ENCODE data around the gene TNRC18. TPM values are rescaled to one million over a fixed set of nuclear protein-coding genes. Genes with fewer than 3 reads are reported as not detected.

TNRC18 gene
- total RNA-seq, 2 experiments from 2014 or later, result 12.2 to 64.2 TPM

- Histone ChIP-seq H3K27ac (ENCODE audit: low read depth, low read length, poor library complexity, severe bottlenecking) (no peak overlapping the region), H3K79me2 (ENCODE audit: insufficient read depth, low read depth, low read length) (no peaks in the 10 kb centered on the region), H3K4me3 (ENCODE audit: low read depth, low read length, poor library complexity, severe bottlenecking) (no peak overlapping the region), H2AFZ (ENCODE audit: low read length) (no peak overlapping the region), H3K4me2 (ENCODE audit: low read length) (no peak overlapping the region), H3K9me2 (ENCODE audit: insufficient read depth, low read length) (no peaks in the 10 kb centered on the region), H4K20me1 (ENCODE audit: insufficient read depth, low read length) (no peaks in the 10 kb centered on the region), H3K4me1 (ENCODE audit: insufficient read depth, low read length, poor library complexity, severe bottlenecking) (peaks cover 5% of the 10 kb centered on the region), H3K9me3 (ENCODE audit: low read length) (no peaks in the 10 kb centered on the region), H3K36me3 (ENCODE audit: insufficient read depth, low read length) (no peaks in the 10 kb centered on the region)
- ChIA-PET POLR2A (no interaction called here), CTCF (ENCODE audit: unreplicated experiment) (interaction anchor here (0.7 kb wide), 1 partner anchor 9 kb away, joined by 3 read pairs; no protein-coding TSS in a partner anchor)
- intact Hi-C loops (cut with micrococcal nuclease; ENCODE audit: unreplicated experiment), result no loop called here
- BruUV-seq (replicated peaks), result no TSS peak
- no peak for DNase-seq (ENCODE audit: low spot score)
- TF ChIP-seq CTCF (conservative IDR thresholded peaks at IDR 0.05; ENCODE audit: low read length) (no peak), EZH2phosphoT487 (IDR thresholded peaks at IDR 0.05; ENCODE audit: borderline replicate concordance, low read depth, low read length) (no peak)
These were observed 123.3 kb downstream of the TNRC18 start for GRCh38 chr7:5300366-5300765.

- no peak for TF ChIP-seq EZH2phosphoT487 (IDR thresholded peaks at IDR 0.05; ENCODE audit: borderline replicate concordance, low read depth, low read length)
- TF ChIP-seq CTCF (conservative IDR thresholded peaks at IDR 0.05; ENCODE audit: low read length), result no peak
- no TSS peak for BruUV-seq (replicated peaks)
- Histone ChIP-seq H3K4me2 (ENCODE audit: low read length) (peak overlapping the region; percentile 63), H3K36me3 (ENCODE audit: insufficient read depth, low read length) (no peaks in the 10 kb centered on the region), H3K4me3 (ENCODE audit: low read depth, low read length, poor library complexity, severe bottlenecking) (peak overlapping the region; percentile 57), H3K9me2 (ENCODE audit: insufficient read depth, low read length) (no peaks in the 10 kb centered on the region), H3K79me2 (ENCODE audit: insufficient read depth, low read depth, low read length) (no peaks in the 10 kb centered on the region), H4K20me1 (ENCODE audit: insufficient read depth, low read length) (no peaks in the 10 kb centered on the region), H3K4me1 (ENCODE audit: insufficient read depth, low read length, poor library complexity, severe bottlenecking) (peaks cover 5% of the 10 kb centered on the region), H3K9me3 (ENCODE audit: low read length) (no peaks in the 10 kb centered on the region), H2AFZ (ENCODE audit: low read length) (peak overlapping the region; percentile 58), H3K27ac (ENCODE audit: low read depth, low read length, poor library complexity, severe bottlenecking) (no peak overlapping the region)
- POLR2A ChIA-PET, result interaction anchor here (0.5 to 0.6 kb wide), 2 partner anchors 67 to 136 kb away, joined by 3 to 4 read pairs; no protein-coding TSS in a partner anchor
- intact Hi-C loops (cut with micrococcal nuclease; ENCODE audit: unreplicated experiment), result no loop called here
- peak; percentile 69 for DNase-seq (ENCODE audit: low spot score)
- CTCF ChIA-PET (ENCODE audit: unreplicated experiment), result no interaction called here
These were observed 126.9 kb downstream of the TNRC18 start for GRCh38 chr7:5296611-5297226.

GRCh38 chr7:5296015-5296610 is 127.5 kb downstream of the TNRC18 start:
- H3K9me2 ChIP-seq (ENCODE audit: insufficient read depth, low read length), result no peaks in the 10 kb centered on the region
- H4K20me1 ChIP-seq (ENCODE audit: insufficient read depth, low read length), result no peaks in the 10 kb centered on the region
- intact Hi-C loops (cut with micrococcal nuclease; ENCODE audit: unreplicated experiment), result no loop called here
- H3K36me3 ChIP-seq (ENCODE audit: insufficient read depth, low read length), result no peaks in the 10 kb centered on the region
- no peak overlapping the region for H3K4me3 ChIP-seq (ENCODE audit: low read depth, low read length, poor library complexity, severe bottlenecking)
- no TSS peak for BruUV-seq (replicated peaks)
- peaks cover 5% of the 10 kb centered on the region for H3K4me1 ChIP-seq (ENCODE audit: insufficient read depth, low read length, poor library complexity, severe bottlenecking)
- ChIA-PET CTCF (ENCODE audit: unreplicated experiment) (no interaction called here), POLR2A (no interaction called here)
- H3K79me2 ChIP-seq (ENCODE audit: insufficient read depth, low read depth, low read length), result no peaks in the 10 kb centered on the region
- no peaks in the 10 kb centered on the region for H3K9me3 ChIP-seq (ENCODE audit: low read length)
- no peak overlapping the region for H3K4me2 ChIP-seq (ENCODE audit: low read length)
- DNase-seq (ENCODE audit: low spot score), result no peak
- H2AFZ ChIP-seq (ENCODE audit: low read length), result no peak overlapping the region
- no peak overlapping the region for H3K27ac ChIP-seq (ENCODE audit: low read depth, low read length, poor library complexity, severe bottlenecking)
- TF ChIP-seq CTCF (conservative IDR thresholded peaks at IDR 0.05; ENCODE audit: low read length) (no peak), EZH2phosphoT487 (IDR thresholded peaks at IDR 0.05; ENCODE audit: borderline replicate concordance, low read depth, low read length) (no peak)
